RWPE2 (cell line): Measurements from ENCODE around the gene SMAD9.

Source experiments
- ATAC-seq: fragments of 200-7000 bp; cut with Tn5 transposase; 3 replicates; pipeline ENCODE4 v1.9.1; 2021; ENCODE audit warnings: low read depth
- DNase-seq: peaks from one replicate; pipeline ENCODE4 v3.0.0-alpha.2; 2020; ENCODE audit warnings: low spot score
- H3K27ac ChIP-seq: fragments of 450-650 bp; 2 replicates; pipeline ENCODE4 v1.5.1; 2017; ENCODE audit warnings: mild to moderate bottlenecking; ENCODE audit not compliant: poor library complexity, severe bottlenecking
- H3K27me3 ChIP-seq: fragments of 250-450 bp; sonication (Bioruptor Pico); 2 replicates; pipeline ENCODE4 v1.5.1; 2021; ENCODE audit warnings: mild to moderate bottlenecking, moderate library complexity; ENCODE audit not compliant: insufficient read depth, poor library complexity, severe bottlenecking
- H3K36me3 ChIP-seq: fragments of 250-450 bp; sonication (Bioruptor Pico); 2 replicates; pipeline ENCODE4 v1.5.1; 2020; ENCODE audit warnings: low read depth, mild to moderate bottlenecking, moderate library complexity
- H3K4me1 ChIP-seq: fragments of 250-450 bp; sonication (Bioruptor Pico); 2 replicates; pipeline ENCODE4 v1.5.1; 2021; ENCODE audit warnings: mild to moderate bottlenecking, moderate library complexity; ENCODE audit not compliant: insufficient read depth, poor library complexity, severe bottlenecking
- H3K4me3 ChIP-seq: fragments of 250-450 bp; sonication (Bioruptor Pico); 2 replicates; pipeline ENCODE4 v1.5.1; 2021; ENCODE audit warnings: mild to moderate bottlenecking, moderate library complexity; ENCODE audit not compliant: severe bottlenecking
- H3K9me3 ChIP-seq: fragments of 250-450 bp; sonication (Bioruptor Pico); 2 replicates; pipeline ENCODE4 v1.5.1; 2021; ENCODE audit warnings: mild to moderate bottlenecking, moderate library complexity; ENCODE audit not compliant: severe bottlenecking
- TF ChIP-seq, protein P1 (sequence below): fragments of 450-650 bp; IDR thresholded peaks from one replicate; pipeline ENCODE4 v1.5.1; 2017; ENCODE audit warnings: mild to moderate bottlenecking, moderate library complexity; ENCODE audit not compliant: poor library complexity, severe bottlenecking

SMAD9 gene

DNA sequence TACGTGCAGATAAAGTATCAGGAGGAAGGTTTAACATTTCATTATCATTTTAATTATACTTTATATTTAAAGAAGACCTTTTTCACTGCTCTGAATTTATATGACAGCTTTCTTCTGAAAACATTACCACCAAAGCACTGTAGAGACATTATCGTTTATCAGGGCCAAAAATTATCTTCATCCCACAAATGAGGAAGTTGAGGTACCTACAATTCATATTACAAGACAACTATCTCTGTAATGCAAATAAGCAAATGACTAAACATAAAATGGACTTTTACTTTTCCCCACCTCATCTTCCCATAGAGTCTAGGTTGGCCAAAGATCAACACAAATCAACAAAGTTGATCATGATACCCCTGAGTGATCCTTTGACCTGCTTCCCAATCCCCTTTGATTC lies 30.9 kb upstream of the SMAD9 start:
- TF ChIP-seq, protein P1, sequence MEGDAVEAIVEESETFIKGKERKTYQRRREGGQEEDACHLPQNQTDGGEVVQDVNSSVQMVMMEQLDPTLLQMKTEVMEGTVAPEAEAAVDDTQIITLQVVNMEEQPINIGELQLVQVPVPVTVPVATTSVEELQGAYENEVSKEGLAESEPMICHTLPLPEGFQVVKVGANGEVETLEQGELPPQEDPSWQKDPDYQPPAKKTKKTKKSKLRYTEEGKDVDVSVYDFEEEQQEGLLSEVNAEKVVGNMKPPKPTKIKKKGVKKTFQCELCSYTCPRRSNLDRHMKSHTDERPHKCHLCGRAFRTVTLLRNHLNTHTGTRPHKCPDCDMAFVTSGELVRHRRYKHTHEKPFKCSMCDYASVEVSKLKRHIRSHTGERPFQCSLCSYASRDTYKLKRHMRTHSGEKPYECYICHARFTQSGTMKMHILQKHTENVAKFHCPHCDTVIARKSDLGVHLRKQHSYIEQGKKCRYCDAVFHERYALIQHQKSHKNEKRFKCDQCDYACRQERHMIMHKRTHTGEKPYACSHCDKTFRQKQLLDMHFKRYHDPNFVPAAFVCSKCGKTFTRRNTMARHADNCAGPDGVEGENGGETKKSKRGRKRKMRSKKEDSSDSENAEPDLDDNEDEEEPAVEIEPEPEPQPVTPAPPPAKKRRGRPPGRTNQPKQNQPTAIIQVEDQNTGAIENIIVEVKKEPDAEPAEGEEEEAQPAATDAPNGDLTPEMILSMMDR: no peak
- Histone ChIP-seq H3K4me1 (no peaks in the 10 kb centered on the region), H3K4me3 (no peak overlapping the region), H3K36me3 (peaks cover 55% of the 10 kb centered on the region), H3K27ac (no peak overlapping the region), H3K9me3 (no peaks in the 10 kb centered on the region), H3K27me3 (no peaks in the 10 kb centered on the region)
- ATAC-seq: no peak
- DNase-seq: no peak

DNA sequence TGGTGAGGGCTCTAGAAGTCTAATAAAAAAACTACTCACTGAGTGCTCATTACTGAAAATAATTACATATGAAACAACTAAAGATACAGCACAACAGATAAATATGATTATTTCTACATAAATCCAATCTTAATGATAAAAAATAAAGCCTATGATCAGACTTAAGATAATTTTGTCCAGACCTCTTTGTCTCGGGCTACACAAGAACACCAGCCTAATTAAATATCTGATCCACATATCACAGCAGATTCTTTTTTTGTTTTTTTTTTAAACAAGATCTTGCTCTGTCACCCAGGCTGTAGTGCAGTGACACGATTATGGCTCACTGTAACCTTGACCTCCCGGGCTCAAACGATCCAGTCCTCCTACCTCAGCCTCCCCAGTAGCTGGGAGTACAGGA lies 30.3 kb upstream of the SMAD9 start:
- no peak for DNase-seq
- no peaks in the 10 kb centered on the region for H3K27me3 ChIP-seq
- ATAC-seq: no peak
- no peak overlapping the region for H3K27ac ChIP-seq
- H3K36me3 ChIP-seq: peaks cover 52% of the 10 kb centered on the region
- H3K9me3 ChIP-seq: no peaks in the 10 kb centered on the region
- TF ChIP-seq, protein P1: no peak
- no peaks in the 10 kb centered on the region for H3K4me1 ChIP-seq
- no peak overlapping the region for H3K4me3 ChIP-seq

DNA sequence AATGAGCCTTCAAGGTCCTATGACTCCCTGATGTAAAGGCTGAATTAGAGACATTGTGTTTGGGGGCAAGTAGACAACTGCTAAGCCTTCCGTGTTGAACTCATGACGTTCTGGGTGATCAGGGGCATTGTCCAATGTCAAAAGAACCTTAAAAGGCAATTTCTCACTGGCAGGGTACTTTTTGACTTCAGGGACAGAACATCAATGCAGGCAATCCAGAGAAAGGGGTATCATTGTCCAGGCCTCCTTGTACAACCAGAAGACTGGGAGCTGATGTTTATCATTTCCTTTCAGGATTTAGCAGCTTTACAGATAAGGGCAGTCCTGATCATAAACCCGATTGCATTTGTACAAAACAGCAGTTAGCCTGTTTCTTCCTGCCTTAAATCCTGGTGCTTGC lies 25.0 kb upstream of the SMAD9 start:
- TF ChIP-seq, protein P1: no peak
- Histone ChIP-seq H3K4me3 (no peak overlapping the region), H3K4me1 (no peaks in the 10 kb centered on the region), H3K9me3 (no peaks in the 10 kb centered on the region), H3K27ac (no peak overlapping the region), H3K36me3 (peaks cover 13% of the 10 kb centered on the region), H3K27me3 (no peaks in the 10 kb centered on the region)
- no peak for DNase-seq
- ATAC-seq: no peak

DNA sequence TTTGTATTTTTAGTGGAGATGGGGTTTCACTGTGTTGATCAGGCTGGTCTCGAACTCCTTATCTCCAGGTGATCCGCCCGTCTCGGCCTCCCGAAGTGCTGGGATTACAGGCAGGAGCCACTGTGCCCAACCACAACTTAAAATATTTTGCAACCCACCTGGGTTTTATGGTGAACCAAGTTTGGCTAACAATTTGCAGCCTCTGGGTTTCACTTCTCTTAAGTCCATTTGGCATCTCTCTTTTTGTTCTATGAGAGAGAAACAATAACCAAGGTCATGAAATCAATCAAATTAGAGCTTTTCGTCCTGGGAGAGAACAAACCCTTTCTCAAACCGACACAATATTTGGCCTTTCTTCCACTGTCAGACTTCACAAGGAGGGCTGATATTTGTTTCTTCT lies 5.6 kb upstream of the SMAD9 start:
- no peak for DNase-seq
- Histone ChIP-seq H3K27ac (no peak overlapping the region), H3K27me3 (no peaks in the 10 kb centered on the region), H3K36me3 (no peaks in the 10 kb centered on the region), H3K4me1 (no peaks in the 10 kb centered on the region), H3K9me3 (no peaks in the 10 kb centered on the region), H3K4me3 (no peak overlapping the region)
- ATAC-seq: no peak
- TF ChIP-seq, protein P1: no peak

DNA sequence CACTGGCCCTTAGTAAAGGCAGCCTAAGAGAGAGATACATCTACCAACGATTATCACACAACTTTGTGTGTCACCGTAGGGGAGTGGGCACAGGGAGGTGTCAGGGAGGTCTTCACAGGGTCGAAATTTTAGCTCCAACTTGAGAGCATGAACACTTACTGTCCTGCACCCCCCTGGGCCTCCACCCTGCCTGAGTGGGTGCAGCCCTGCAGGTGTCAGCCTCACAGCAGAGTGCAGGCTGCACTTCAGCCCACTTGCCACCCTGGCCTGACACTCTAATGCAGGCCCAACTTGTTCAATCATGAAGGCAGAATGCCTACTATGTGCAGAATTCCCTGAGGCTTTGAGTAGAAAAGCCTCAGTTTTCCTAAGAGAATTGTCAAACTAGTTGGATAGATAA lies 4.0 kb upstream of the SMAD9 start:
- DNase-seq (no peak), ATAC-seq (no peak)
- H3K4me1 ChIP-seq: no peaks in the 10 kb centered on the region
- no peaks in the 10 kb centered on the region for H3K27me3 ChIP-seq
- H3K4me3 ChIP-seq: no peak overlapping the region
- no peaks in the 10 kb centered on the region for H3K36me3 ChIP-seq
- H3K9me3 ChIP-seq: no peaks in the 10 kb centered on the region
- TF ChIP-seq, protein P1: no peak
- H3K27ac ChIP-seq: no peak overlapping the region
